ENCODE results near the gene RCN1.

DNA sequence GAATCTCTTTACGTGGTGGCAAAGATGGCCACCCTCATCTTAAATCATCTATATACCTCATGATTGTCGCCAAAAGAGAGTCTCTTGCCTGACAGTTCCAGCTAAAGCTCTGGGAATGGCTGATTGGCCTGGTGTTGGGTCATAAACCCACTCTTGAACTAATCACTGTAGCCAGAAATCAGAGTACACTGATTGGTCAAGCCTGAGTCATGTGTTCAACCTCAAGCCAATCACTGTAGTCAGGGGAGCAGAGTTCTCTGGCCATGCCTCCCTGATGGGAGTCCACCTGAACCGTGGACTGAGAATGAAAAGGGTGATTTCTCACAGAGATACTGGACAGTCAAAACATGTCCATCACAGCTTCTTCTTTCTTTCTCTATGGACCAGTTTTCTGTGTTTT is 45.8 kb downstream of the RCN1 start:
- TF ChIP-seq, protein P1, sequence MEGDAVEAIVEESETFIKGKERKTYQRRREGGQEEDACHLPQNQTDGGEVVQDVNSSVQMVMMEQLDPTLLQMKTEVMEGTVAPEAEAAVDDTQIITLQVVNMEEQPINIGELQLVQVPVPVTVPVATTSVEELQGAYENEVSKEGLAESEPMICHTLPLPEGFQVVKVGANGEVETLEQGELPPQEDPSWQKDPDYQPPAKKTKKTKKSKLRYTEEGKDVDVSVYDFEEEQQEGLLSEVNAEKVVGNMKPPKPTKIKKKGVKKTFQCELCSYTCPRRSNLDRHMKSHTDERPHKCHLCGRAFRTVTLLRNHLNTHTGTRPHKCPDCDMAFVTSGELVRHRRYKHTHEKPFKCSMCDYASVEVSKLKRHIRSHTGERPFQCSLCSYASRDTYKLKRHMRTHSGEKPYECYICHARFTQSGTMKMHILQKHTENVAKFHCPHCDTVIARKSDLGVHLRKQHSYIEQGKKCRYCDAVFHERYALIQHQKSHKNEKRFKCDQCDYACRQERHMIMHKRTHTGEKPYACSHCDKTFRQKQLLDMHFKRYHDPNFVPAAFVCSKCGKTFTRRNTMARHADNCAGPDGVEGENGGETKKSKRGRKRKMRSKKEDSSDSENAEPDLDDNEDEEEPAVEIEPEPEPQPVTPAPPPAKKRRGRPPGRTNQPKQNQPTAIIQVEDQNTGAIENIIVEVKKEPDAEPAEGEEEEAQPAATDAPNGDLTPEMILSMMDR (IDR thresholded peaks at IDR 0.05; ENCODE audit: insufficient read depth, low read length, poor library complexity, severe bottlenecking) = no peak
- TF ChIP-seq EZH2phosphoT487 (conservative IDR thresholded peaks at IDR 0.05; ENCODE audit: low read length) = no peak
